GM18499 (cell line): Measurements from ENCODE around the gene NASP.

Experiments
- ATAC-seq: cut with Tn5 transposase; IDR thresholded peaks from one replicate; pipeline ENCODE4 v1.9.1; 2021; ENCODE audit warnings: moderate number of reproducible peaks; ENCODE audit not compliant: insufficient read depth, unreplicated experiment

The NASP gene

GRCh38 chr1:45619149-45619921, 35.5 kb downstream of the NASP start:
- ATAC-seq = no peak

GRCh38 chr1:45620588-45621500, 37.0 kb downstream of the NASP start:
- no peak for ATAC-seq

GRCh38 chr1:45621501-45621836, 37.6 kb downstream of the NASP start:
- ATAC-seq = no peak

GRCh38 chr1:45621895-45622523, 38.2 kb downstream of the NASP start:
- ATAC-seq = no peak

- no peak for ATAC-seq
Observed at GRCh38 chr1:45622524-45623394, 38.9 kb downstream of the NASP start.

GRCh38 chr1:45623972-45624371, 40.1 kb downstream of the NASP start, which contains the start of gene CCDC17:
TSS of gene CCDC17 (minus strand) at chr1:45624054. CDS start at chr1:45623909, 145 bp downstream.
- ATAC-seq = no peak

GRCh38 chr1:45629035-45629434, 45.2 kb downstream of the NASP start:
- ATAC-seq = no peak

- ATAC-seq = no peak
Observed at GRCh38 chr1:45630429-45630828, 46.6 kb downstream of the NASP start.

- ATAC-seq = no peak
Observed at GRCh38 chr1:45635211-45635610, 51.4 kb downstream of the NASP start.

- ATAC-seq = no peak
Observed at GRCh38 chr1:45640293-45640692, 56.5 kb downstream of the NASP start.

- no peak for ATAC-seq
Observed at GRCh38 chr1:45643321-45643720, 59.5 kb downstream of the NASP start.

GRCh38 chr1:45643978-45644377, 60.1 kb downstream of the NASP start:
- ATAC-seq = no peak

- ATAC-seq = no peak
Observed at GRCh38 chr1:45644661-45645060, 60.8 kb downstream of the NASP start.

- ATAC-seq = no peak
Observed at GRCh38 chr1:45647248-45648021, 63.6 kb downstream of the NASP start.

GRCh38 chr1:45654540-45655280, 70.9 kb downstream of the NASP start:
- ATAC-seq = no peak

GRCh38 chr1:45656573-45657226, 72.9 kb downstream of the NASP start:
- no peak for ATAC-seq

- ATAC-seq = no peak
Observed at GRCh38 chr1:45658171-45658570, 74.3 kb downstream of the NASP start.

- no peak for ATAC-seq
Observed at GRCh38 chr1:45659222-45659621, 75.4 kb downstream of the NASP start.
